Measurements from ENCODE around the gene GDF9.

Gene GDF9

GRCh38 chr5:132812123-132812765, 54.0 kb downstream of the GDF9 start:
- Histone ChIP-seq H3K9me3 (ENCODE audit: control insufficient read depth in 2 of 2, low read length in 2 of 2) (no peaks in the 10 kb centered on the region), H3K4me1 (ENCODE audit: control insufficient read depth, insufficient read depth, low read length) (peaks cover 12% of the 10 kb centered on the region), H3K27ac (ENCODE audit: low read length) (no peak overlapping the region), H3K27me3 (ENCODE audit: control insufficient read depth in 1 of 2, insufficient read depth in 2 of 2, low read length in 2 of 2) (peaks cover 20 to 43% of the 10 kb centered on the region in 2 donors), H3K4me3 (ENCODE audit: low read length in 2 of 2) (no peak overlapping the region), H3K36me3 (ENCODE audit: control insufficient read depth in 2 of 2, insufficient read depth in 2 of 2, low read length in 2 of 2) (no peaks in the 10 kb centered on the region), H3K9ac (ENCODE audit: low read length in 2 of 2) (no peak overlapping the region)
